ENCODE data around the gene OBI1. TPM values are rescaled to one million over a fixed set of nuclear protein-coding genes. Genes with fewer than 3 reads are reported as not detected.

The OBI1 gene
- total and polyA plus RNA-seq, 10 of the 15 experiments (the other 5 are each of a cell fraction or from before 2014, with no cell fraction given), result 15.5 to 34.2 (median 22.0) TPM

DNA sequence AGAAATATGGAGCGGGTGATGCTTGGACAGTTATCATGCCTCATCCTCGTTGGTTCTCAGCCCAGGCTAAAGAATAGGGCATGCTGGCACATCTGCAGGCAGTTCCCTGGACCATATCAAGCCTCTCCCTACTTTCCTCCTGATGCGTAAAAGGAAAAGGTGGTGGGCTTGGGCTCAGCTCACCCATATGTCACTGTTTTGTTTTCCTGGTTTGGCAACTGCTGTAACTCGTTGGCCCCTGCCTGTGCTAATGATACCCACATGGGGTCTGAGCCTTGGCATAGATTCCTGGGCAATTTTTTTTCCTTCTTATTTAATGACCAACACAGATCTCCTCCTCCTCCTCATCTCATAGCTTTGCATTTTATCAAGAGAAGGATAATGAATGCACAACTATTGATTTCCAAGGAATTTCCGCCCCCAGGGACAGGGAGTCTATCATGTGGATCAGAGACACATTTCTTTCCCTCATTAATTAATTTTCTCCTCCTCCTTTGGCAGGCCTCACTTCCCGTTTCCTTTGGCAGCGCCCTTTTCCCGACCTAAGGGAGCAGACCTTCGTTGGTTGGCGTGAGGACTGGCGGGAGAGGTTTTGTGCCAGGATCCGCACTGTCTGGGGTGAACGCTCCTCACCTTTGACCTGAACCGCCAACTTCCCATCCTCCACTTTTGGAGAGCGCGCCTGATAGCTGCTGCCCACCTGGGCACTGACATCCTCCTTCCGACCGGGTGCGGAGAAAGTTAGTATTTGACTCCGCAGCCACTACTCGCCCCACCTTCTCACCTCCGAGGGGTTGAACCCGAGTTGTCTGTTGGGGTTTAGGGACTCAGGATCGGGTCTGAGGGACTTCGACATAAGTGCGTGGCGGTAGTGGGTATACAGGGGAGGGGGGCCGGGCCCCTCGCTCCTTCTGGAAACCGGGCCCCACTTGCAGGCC, 52.2 kb downstream of the OBI1 start:
- no peaks in the 10 kb centered on the region for H3K36me3 ChIP-seq (ENCODE audit: control insufficient read depth in 2 of 2, insufficient read depth in 2 of 2, low read length in 1 of 2)
- TF ChIP-seq HDAC6 (IDR thresholded peaks at IDR 0.05; ENCODE audit: unreplicated experiment), result no peak
- TF ChIP-seq ZNF622 (IDR thresholded peaks at IDR 0.05), result no peak
- no peak for TF ChIP-seq RB1 (IDR thresholded peaks at IDR 0.05; ENCODE audit: borderline replicate concordance)
- TF ChIP-seq TARDBP (IDR thresholded peaks at IDR 0.05; ENCODE audit: borderline replicate concordance), result no peak
- TF ChIP-seq HDGF (IDR thresholded peaks at IDR 0.05), result no peak
- TF ChIP-seq, protein P1, sequence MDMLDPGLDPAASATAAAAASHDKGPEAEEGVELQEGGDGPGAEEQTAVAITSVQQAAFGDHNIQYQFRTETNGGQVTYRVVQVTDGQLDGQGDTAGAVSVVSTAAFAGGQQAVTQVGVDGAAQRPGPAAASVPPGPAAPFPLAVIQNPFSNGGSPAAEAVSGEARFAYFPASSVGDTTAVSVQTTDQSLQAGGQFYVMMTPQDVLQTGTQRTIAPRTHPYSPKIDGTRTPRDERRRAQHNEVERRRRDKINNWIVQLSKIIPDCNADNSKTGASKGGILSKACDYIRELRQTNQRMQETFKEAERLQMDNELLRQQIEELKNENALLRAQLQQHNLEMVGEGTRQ (IDR thresholded peaks at IDR 0.05; ENCODE audit: borderline replicate concordance, low read depth, low read length), result no peak
- no peak for TF ChIP-seq EZH2 (IDR thresholded peaks at IDR 0.05; ENCODE audit: borderline replicate concordance, control insufficient read depth, low read depth, low read length)
- no peak overlapping the region for H3K9ac ChIP-seq (ENCODE audit: control insufficient read depth, insufficient read depth, low read length)
- in situ Hi-C loops (cut with MboI) (no loop called here), intact Hi-C loops (cut with micrococcal nuclease; ENCODE audit: unreplicated experiment) (no loop called here)
- no peaks in the 10 kb centered on the region for H3K79me2 ChIP-seq (ENCODE audit: control insufficient read depth, insufficient read depth, low read length)
- no peak for ATAC-seq
- RAD21 ChIA-PET (ENCODE audit: unreplicated experiment), result no interaction called here
- H4K20me1 ChIP-seq (ENCODE audit: control insufficient read depth, insufficient read depth), result peaks cover 2% of the 10 kb centered on the region; the same call in 1 of the 2 replicates
- BruUV-seq (replicated peaks), result no TSS peak
- no peaks in the 10 kb centered on the region; the same call in 2 of the 3 replicates for H3K9me3 ChIP-seq (replicated peaks; ENCODE audit: control insufficient read depth, insufficient read depth, low read length)
- SMC1A ChIA-PET (ENCODE audit: uncharacterized antibody, unreplicated experiment), result no interaction called here
- no peak overlapping the region for H3K4me3 ChIP-seq
- FAIRE-seq, result no peak
- WGBS (ENCODE audit: insufficient coverage, insufficient replicate concordance, low lambda C conversion rate, missing lambda C conversion rate), result 21% methylated on average over 28 of the region's 30 CpGs
- POLR2A ChIA-PET, result no interaction called here
- peaks cover 23 to 51% of the 10 kb centered on the region in 2 experiments for H3K27me3 ChIP-seq (replicated peaks in 1 of 2; ENCODE audit: control insufficient read depth in 2 of 2, insufficient read depth in 2 of 2, low read length in 1 of 2)
- no peak overlapping the region for H3K27ac ChIP-seq (ENCODE audit: control insufficient read depth, insufficient read depth)
- no peak overlapping the region for H3K4me2 ChIP-seq (ENCODE audit: control insufficient read depth, insufficient read depth)
- H2AFZ ChIP-seq (ENCODE audit: control insufficient read depth, low read depth, low read length), result no peak overlapping the region
- H3K4me1 ChIP-seq (ENCODE audit: control insufficient read depth, insufficient read depth, low read length), result peaks cover 8% of the 10 kb centered on the region
- CTCF ChIA-PET, result no interaction called here
- DNase-seq (ENCODE audit: low read depth, low spot score), result no peak
